M059J (cell line): ENCODE data around the gene CBARP. TPM values are rescaled to one million over a fixed set of nuclear protein-coding genes. Genes with fewer than 3 reads are reported as not detected.
A peak's percentile ranks its signal among the peaks of the same experiment; 100 is the strongest.

Experiments used
- DNase-seq: peaks from one replicate; pipeline ENCODE4 v3.0.0-alpha.2; 2012; ENCODE audit warnings: low read depth
- total RNA-seq: library from RNA; depleted of rRNA; stranded (reverse); fragments of >200 nt; shearing (Covaris generic); gene quantifications from 2 replicates; pipeline ENCODE4 v1.2.3, GENCODE V29; 2014

CBARP gene
- total RNA-seq, 1 experiment from 2014 or later: 4.4 TPM

DNA sequence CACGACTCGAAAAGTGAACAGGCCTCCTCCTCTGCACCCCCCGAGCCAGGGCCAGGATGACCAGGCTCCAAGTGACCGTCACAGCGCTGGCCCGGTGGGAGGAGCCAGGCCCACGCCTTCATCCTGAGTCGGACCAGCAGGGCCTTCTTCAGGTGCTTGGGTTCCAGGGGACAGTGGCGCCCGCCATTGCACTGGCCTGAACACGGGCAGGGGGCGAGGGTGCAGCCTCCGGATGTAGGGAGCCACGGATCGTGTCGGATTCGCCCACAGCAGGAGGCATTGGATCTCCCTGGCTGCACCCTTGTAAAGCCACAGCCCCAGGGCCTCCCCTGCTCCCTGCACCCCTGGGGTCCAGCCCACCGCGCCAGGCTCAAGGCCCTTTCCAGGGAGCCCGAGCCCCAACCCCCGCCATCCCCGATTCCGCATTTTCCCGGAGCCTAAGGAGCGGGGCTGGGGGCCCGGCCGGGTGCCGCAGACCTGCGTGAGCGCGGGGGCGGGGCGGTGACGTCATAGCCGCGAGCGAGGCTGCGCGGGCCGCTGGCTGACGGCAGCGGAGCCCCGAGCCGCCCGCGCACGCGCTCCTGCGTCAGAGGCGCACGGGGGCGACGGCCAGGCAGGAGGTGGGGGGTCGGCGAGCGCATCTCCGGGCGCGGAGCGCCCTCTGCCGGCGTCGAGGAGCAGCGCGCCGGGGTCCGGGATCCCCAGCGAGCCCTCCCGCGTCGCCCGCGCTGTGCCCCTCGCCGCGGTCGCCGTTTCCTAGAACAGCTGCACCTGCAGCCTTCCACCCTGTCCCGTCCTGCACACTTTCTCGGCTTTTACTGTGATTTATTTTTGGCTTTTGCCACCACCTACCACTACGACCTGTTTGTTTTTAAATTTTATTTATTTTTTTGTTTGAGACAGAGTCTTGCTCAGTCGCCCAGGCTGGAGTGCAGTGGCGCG is 2.3 kb upstream of the CBARP start:
- DNase-seq: peak; percentile 79

GRCh38 chr19:1239420-1239795 is 1.6 kb upstream of the CBARP start:
- no peak for DNase-seq

GRCh38 chr19:1238369-1239303 is 831 bp upstream of the CBARP start:
- no peak for DNase-seq

GRCh38 chr19:1237027-1237659 is 662 bp downstream of the CBARP start:
- DNase-seq: no peak

GRCh38 chr19:1236576-1236975 is 1.2 kb downstream of the CBARP start:
- no peak for DNase-seq

- DNase-seq: peak; percentile 73
These were observed 1.9 kb downstream of the CBARP start for GRCh38 chr19:1235625-1236538.

GRCh38 chr19:1234955-1235380 is 2.8 kb downstream of the CBARP start:
- no peak for DNase-seq

DNA sequence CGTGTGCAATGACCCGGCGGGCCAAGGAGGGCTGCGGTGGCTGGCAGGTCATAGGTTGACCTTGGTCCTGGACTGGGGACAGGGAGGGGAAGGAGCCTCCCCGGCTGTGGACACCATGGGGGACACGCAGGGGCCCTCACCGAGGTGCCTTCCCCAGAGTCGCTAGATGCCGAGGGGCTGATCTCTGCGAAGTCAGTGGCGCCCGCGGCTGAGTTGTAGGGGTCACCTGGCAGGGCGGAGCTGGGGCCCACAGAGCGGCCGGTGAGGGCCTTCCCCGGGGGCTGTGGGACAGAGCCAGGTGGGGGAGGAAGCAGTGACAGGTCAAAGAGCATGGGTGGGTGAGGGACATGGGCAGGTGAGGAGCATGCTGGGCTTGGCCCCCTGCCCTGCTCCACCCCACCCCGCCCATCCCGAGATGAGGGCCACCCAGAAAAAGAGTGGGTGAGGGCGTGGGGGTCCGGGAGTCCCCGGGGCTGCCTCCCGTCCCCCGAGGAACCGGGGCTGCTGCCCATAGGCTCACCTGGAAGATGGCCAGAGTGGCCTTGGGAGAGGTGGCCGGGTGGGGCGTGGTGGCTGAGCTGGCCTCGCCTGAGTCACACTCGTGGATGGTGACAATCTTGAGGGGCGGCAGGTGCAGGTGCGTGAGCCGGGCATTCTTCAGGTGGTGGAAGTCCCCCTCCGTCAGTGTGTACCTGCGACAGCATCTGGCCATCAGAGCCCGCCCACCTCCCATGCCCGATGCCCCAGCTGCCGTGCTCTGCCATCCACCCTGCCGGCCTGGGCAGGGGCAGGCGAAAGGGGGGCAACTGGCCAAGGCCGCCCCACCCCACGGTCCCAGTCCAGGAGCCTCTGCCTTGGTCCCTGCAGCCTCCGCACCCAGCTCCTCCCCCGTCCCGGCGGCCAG is 3.5 kb downstream of the CBARP start:
- DNase-seq: no peak

DNA sequence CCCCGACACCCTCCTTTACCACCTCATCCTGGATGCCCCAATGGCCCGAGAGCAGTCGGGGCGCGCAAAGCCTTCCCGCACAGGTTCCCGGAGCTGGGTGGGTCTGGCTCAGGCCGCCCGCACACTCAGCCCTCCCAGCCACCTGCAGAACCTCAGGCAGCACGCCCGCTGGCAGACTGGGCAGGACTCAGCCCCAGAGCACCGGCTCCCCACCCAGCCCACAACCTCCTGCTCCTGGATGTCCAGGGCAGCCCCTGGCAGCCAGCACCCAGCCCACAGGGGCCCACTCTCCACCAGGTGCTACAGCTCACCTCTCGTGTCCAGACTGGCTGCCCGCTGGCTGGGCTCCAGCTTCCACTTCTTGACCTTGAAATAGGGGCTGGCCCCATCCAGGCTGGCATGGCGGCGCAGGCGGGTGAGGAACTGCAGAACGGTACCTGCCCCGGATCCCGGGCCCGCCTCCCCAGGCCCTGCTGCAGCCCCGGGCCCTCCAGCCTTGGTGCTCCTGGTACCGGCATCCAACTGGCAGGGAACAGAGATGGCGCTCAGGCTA is 4.6 kb downstream of the CBARP start:
- no peak for DNase-seq

GRCh38 chr19:1232652-1233072 is 5.1 kb downstream of the CBARP start:
- DNase-seq: peak; percentile 65

DNA sequence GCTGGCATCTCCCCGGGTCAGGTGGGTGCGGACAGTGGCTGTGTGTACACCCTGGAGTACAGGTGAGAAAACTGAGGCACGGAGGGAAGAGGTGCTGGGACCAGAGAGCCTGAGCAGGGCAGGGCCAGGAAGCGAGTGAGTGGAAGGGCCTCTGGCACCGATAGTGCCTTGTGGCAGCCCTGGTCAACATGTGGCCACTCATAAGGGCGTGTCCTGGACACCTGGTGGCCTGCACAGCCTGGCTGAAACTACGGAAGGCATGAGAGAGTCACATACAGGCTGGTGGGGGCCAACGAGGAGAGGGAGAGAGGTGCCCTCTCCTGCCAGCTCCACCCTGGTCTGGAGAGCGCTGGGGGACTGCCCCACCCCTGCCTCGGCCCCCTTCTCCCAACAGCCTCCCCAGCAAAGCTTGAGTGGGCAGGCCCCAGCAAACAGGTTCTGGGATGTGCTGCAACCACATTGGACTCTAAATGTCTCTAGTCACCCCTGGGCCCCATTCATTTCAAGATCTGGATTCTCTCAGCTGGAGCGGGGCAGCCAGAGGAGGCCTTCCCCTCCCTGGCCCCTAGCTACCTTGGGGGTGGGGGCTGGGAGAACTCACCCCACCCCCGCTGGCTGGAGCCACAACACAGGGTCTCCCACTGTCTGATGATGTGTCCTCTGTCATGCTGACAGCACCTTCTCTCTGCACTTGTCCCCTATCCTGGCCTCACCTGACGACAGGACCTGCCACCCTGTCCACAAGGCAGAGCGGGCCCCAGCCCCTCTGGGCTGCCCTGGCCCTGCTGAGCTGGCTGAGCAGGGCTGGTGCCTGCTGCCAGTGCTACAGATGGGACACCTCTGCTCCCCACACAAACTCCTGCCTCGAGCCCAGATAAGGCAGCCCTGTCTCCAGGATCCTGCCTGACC is 5.8 kb downstream of the CBARP start:
- peak; percentile 50 for DNase-seq

- DNase-seq: no peak
These were observed 6.9 kb downstream of the CBARP start for GRCh38 chr19:1230783-1231489.

- no peak for DNase-seq
These were observed 7.7 kb downstream of the CBARP start for GRCh38 chr19:1229924-1230782.

- DNase-seq: no peak
These were observed 8.5 kb downstream of the CBARP start for GRCh38 chr19:1229056-1229923.

GRCh38 chr19:1228161-1228957 is 9.4 kb downstream of the CBARP start:
- DNase-seq: no peak
